GM18867 (cell line): ENCODE results near the gene GGA1.
"Not testable (repeated sequence)": the region's sequence is repeated elsewhere in the genome, so short reads cannot be mapped to it uniquely, and the experiment has no call there.

Experiments used
- ATAC-seq: cut with Tn5 transposase; IDR thresholded peaks from one replicate; pipeline ENCODE4 v1.9.1; 2021; ENCODE audit warnings: mild to moderate bottlenecking, moderate library complexity; ENCODE audit not compliant: unreplicated experiment

Gene GGA1

DNA sequence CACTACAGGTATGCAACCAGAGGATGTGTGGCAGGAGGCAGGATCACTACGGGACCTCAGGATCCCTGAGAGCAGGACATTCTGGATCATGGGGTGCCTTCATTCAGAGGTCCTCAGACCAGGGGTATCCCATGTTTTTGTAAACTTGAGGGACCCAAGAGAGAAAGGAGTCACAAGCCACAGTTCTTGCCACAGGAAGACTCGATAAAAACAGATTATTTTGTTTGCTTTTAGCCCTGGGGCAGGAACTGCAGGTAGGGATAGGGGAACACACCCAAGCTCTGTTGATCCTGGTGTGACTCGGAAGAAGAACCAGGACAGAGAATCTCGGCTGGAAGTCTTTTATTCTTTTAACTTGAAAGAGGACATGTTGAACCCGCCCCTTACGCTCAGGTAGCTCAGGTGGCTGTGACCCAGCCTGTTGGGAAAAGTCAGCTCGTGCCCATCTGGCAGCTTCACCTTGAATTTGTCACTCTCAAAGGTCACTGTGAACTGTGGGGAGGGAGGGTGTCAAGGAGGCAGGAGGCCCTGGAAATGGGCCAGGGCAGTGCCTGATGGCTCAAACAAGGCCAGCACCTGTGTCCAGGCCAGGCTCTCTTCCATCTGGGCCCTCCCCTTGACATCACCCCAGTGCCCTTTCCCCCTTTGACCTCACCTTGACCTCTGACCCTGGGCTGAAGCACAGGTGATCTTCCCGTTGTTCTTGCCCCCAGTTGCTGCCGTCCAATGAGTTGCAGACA, 38.5 kb upstream of the GGA1 start:
- ATAC-seq = no peak

DNA sequence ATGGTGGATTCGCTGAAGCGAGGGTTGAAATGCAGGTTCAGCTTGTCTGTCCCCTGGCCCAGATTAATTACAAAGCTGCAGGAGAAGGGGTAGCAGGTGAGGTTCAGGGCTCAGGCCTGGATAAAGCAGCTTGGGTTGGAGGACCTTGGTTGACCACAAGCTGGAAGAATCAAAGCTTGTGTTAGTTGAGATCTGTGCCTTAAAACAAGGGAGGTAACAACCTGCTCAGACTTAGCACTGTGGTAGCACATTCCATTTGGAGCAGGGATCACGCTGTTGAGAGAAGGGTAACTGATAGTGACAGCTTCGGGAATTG, 38.0 kb upstream of the GGA1 start:
- ATAC-seq = no peak

DNA sequence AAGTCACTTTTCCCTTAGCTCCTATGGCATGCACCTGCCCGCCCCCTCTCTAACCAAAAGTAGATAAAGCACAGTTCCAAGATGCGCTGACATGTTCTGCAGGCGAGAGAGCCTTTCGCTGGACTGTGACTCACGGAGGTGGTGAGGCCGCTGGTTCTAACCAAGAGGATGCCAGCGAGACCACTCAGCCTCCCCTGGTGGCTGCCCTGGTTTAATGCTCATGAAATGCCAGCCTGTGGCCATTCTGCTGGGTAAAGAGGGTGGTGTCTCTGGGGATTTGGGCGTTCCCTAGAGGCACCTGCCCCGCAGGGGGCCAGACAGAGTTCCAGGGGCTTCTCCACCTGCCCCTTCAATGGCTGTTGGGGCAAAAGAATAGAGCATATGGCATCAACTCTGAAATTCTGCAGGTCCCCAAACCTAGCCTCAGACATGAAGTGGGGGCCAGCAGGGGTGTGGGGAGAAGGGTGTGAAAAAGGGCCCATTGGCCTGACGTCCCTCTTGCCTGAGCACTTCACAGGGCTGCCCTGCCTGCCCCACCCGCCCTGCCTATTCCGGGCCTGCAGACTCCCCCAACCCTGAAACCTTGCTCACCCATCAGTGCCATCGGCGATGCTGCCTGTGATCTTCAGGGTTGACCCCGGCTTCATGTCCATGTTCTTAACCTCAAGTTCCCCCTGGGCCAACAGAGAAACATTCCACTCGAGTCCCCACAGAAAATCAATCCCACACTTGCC, 37.2 kb upstream of the GGA1 start:
- ATAC-seq = no peak

DNA sequence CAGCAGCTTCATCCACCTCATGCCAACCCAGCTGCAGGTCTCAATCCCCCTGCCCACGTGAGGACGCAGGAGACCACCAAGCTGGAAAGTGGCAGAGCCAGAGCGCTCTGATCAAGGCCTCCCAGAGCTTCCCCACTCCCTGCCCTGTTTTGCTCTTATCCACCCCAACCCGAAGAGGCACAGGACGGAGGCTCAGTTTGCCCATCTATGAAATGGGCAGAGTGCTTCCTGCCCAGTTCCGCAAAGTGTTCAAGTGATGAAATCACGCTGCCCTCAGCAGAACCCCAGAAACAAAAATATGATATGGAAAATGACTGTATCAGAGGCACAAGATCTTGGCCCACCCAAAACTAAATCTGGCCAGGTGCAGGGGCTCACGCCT, 36.7 kb upstream of the GGA1 start:
- no peak for ATAC-seq

DNA sequence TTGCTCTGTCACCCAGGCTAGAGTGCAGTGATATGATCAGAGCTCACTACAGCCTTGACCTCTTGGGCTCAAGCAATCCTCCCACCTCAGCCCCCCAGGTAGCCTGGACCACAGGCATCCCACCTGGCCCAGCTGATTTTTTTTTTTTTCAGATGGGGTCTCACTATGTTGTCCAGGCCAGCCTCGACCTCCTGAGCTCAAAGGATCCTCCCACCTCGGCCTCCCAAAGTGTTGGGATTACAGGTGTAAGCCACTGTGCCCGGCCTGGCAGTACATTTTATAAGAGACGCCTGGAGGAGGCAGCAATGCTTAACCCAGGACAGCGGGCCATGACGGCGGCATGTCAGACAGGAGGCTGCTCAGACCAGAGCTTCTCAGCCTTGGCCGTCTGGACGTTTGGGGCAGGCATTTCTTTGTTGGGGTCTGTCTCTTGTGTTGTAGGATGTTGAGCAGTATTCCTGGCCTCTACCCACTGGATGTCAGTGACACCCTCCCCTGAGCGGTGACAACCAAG, 33.1 kb upstream of the GGA1 start:
- no peak for ATAC-seq

DNA sequence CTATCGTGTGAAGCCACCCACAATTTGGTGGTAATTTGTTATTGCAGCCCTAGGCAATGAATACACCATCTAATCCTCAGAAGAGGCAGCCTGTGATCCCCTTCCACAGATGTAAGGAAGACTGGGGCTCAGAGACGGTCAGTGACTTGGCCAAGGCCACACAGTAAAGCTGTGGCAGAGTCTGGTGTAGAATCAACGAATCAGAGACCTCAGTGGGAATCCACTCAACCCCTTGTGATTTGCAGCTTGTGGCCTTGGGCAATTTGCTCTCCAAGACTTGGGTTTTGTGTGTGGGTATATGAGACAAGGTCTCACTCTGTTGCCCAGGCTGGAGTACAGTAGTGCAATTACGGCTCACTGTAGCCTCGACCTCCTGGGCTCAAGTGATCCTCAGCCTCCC, 30.6 kb upstream of the GGA1 start:
- ATAC-seq = no peak

DNA sequence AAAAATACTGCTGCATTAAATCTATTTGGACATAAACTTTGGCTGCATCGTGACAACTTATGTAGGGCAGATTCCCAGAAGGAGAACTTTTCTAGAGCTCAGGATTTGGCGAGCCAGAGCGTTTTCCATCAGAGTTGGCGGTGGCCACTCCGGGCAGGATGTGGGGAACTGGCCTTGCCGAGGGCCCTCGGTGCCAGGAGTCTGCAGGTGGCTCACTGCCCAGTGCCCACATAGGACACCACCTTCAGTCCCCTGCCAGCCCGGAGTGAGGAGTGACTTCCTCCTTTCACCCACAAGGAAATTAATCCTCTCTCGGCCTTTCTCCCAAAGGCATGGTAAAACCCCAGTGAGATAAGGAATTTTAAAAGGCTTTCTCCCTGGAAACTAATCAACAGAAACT, 27.1 kb upstream of the GGA1 start:
- no peak for ATAC-seq

DNA sequence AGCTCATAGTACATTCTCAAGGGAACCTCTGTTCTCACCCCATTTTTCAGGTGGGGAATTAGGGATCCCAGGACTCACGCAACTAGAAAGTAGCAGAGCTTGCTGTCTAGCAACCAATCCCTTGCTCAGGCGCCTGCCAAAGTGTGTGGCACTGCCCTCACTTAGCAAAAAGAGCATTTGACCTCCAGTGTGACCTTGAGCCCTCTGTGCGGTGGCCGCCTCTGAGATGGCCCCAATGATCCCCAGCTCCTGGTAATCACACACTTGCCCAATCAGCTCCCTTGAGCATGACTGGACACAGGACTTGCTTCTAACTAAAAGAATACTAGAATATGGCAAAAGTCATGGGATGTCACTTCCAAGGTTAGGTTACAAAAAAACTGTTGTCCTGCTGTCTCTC, 26.1 kb upstream of the GGA1 start:
- ATAC-seq = no peak

DNA sequence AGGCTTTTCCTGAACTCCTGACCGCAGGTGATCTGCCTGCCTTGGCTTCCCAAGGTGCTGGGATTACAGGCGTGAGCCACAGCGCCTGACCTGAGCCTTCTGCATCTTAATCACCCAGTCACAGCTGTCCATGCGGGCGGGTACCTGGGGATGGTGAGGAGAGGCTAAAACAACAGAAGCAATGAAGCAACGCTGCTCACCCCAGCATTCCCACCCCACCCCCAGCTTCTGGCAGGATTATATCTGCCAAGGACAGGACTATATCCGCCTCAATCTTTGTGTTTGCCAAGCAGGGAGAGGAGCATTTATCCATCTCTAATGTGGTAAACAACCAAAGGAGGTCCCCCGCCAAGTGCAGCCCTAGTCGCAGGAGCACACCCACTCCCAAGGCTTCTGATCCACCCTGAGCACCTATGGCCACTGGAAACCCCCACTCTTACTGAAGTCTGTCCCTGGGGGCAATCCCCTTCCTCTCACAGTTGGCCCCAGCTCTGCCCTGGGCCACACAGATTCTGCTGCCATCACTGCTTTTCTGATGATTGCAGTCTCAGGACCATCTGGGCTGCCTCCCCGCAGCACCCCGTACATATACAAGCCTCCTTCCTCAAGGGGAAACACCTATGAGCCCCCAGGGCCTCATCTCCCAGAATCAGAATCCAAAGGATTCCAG, 20.0 kb upstream of the GGA1 start:
- ATAC-seq = no peak

DNA sequence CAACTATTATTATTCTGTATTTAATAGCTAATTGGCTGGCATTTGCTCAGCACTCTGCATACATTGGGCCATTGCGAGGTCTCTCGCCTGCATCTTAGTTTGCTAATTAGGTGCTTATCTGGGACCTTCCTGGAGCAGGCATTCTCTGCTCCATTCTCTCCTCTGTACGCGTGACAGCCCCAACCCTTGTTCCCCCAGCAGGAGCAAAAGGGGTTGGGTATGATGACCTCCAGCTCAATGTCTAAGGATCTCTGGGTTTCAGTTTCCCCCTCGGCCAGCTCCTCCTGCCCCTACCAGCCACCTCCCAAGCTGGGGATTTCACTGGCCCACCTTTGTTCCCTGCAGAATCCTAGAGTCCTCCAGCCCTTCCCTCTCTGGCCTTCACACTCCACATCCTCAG, 19.0 kb upstream of the GGA1 start:
- no peak for ATAC-seq

DNA sequence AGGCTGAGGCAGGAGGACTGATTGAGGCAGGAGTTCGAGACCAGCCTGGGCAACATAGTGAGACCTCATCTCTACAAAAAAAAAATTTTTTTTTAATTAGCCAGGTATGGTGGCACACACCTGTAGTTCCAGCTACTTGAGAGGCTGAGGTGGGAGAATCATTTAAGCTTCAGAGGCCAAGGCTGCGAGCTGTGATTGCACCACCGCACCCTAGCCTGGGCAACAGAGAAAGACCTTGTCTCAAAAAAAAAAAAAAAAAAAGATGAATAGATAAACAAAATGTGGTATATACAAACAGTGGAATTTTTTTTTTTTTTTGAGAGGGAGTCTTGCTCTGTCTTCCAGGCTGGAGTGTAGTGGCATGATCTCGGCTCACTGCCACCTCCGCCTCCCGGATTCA, 17.6 kb upstream of the GGA1 start:
- ATAC-seq = not testable (repeated sequence)

DNA sequence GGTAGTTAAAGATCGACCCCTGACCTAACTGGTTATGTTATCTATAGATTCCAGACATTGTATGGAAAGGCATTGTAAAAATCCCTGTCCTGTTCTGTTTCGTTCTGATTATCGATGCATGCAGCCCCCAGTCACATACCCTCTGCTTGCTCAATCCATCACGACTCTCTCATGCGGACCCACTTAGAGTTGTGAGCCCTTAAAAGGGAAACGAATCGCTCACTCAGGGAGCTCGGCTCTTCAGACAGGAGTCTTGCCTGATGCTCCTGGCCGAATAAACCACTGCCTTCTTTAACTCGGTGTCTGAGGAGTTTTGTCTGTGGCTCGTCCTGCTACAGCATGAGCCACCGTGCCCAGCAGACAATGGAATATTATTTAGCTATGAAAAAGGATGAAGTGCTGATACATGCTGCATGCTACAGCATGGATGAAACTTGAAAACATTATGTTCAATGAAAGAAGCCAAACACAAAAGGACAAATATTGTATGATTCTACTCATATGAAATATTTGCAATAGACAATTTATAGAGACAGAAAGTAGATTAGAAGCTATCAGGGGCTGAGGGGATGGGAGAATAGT, 16.7 kb upstream of the GGA1 start:
- ATAC-seq = no peak

DNA sequence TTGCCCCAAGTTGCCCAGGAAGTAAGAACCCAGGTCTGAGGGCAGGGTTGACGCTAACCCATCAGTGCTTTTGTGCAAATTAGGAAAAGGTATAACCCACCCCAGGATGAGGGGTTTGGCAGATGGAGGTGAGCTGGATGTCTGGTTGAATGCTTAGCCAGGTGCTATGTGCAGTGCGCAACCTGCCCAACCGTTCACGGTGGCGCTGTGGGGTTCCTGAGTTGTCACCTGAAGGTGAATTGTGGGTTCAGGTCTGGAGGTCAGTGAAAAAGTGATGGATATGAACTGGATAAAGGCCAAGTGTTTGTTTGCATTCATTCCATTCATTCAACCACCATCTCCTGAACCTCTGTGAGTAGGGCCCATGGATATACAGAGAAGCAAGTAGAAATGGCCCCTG, 14.4 kb upstream of the GGA1 start:
- ATAC-seq = no peak

DNA sequence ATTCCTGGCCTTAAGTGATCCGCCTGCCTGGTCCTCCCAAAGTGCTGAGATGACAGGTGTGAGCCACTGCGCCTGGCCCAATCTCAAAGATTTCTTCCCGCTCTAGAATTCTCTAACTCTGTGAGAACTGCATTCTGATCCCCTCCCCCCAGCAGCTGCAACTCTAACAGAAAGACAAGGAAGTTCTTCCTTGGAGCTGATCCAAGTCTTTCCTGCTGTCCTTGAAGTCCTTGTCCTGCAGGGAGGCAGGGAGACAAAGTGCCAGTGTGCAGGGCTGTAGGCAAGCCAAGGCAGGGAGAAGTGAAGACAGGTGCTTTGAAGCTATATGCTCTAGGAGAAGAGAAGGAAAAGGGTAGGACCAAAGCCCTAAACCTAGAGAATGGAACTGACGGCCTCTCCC, 9.5 kb upstream of the GGA1 start:
- ATAC-seq = no peak

DNA sequence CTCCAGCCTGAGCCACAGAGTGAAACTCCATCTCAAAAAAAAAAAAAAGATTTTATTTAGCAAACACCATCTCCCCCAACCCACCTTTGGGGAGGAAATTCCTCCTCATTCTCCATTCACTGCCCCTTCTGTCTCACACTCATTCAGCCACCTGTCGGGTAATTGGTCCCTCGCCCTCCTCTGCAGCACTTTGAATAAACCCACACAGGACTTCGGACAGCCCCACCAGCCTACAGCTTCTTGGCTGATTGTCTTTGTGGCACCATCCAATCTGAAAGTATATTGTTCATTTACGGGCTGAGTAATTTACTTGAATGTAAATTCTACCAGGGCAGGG, 7.5 kb upstream of the GGA1 start:
- ATAC-seq = no peak

DNA sequence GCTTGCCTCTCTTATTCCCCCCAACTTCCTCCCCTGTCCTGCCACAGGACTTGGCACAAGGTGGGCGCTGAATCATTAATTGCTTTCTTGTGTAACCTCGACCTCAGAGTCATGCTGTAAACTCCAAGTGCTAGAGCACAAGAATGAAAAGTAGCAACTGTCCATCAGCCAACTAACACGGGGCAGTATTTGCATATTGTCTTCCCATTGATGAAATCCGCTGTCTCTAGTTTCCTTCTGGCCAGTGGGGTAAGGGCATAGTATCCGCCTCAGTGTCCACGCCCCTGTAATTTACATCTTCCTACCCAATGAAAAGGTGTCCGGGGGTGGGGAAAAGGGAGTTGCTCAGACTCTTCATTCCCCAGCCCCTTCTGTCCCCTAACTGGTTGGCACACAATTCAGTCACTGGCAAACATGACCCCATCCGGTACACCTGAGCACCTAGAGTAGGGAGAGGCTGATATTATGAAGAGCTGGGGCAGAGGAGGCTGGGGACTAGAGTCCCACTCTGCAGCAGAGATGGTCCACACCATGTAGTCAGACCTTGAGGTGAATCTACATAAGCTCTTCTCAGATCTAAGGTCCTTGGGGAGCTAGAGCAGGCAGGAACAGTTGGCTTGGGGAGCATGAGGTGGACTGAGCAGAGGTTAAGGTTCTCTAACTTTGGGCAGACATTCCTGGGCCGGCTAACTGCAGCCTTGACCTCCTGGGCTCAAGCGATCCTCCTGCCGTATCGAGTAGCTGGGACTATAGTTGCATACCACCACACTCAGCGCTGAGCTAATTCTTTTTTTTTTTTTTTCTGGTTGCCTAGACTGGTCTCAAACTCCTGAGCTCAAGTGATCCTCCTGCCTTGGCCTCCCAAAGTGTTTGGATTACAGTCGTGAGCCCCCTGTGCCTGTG, 6.8 kb upstream of the GGA1 start:
- no peak for ATAC-seq

DNA sequence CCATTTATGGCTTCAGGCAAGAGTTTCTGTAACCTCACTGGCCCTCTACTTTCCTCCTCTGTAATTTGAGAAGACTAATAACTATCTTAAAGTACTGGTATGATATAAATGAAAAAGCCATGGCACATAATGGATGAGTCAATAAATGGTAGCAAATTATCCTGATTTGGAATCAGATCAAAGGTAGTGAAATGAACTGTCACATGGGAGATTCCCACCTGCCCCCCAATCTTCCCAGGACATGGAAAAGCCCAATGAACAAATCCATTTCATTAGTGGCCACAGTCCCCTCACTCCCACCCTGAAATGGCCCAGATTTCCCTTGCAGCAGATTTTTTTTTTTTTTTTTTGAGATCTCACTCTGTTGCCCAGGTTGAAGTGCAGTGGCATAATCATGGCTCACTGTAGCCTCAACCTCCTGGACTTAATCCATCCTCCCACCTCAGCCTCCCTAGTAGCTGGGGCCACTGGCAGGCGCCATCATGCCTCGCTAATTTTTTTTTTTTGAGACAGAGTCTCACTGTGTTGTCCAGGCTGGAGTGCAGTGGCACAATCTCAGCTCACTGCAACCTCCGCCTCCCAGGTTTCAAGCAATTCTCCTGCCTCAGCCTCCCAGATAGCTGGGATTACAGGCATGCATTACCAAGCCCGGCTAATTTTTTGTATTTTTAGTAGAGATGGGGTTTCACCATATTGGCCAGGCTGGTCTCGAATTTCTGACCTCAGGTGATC, 5.9 kb upstream of the GGA1 start:
- not testable (repeated sequence) for ATAC-seq

DNA sequence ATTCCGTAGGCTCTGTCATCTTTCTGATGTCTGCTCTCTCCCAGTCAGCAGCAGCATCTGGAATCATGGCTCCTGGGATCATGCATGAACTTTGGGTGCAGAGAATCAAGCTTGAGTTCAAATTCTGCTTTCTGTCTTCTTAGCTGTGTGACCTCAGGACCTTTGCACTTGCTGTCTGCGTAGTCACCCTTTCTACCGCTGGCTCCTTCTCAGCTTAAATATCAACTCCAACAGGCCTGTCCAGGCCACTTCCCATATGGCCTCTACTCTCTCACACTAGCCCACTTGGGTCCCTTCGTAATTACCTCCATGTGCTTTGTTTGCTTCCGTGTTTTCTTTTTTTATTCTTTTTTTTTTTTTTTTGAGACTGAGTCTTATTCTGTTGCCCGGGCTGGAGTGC, 4.6 kb upstream of the GGA1 start:
- ATAC-seq = no peak

DNA sequence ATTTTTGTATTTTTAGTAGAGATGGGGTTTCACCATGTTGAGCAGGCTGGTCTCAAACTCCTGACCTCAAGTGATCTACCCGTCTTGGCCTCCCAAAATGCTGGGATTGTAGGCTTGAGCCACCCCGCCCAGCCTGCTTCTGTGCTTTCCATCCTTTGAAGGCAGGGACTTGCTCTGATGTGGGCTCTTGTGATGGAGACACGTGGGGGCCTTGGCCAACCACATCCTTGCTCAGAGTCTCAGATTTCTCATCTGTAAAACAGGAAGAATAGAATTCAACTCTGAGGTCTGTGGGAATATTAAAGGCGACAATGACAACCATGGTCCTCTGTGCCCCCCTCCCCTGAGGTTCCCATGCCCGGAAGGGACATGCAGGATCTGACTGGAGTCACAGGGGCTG, 3.8 kb upstream of the GGA1 start:
- ATAC-seq = no peak
